Bronchial epithelial cell (primary cell): ENCODE data around the gene SENP1. TPM values are rescaled to one million over a fixed set of nuclear protein-coding genes. Genes with fewer than 3 reads are reported as not detected.

Experiments
- DNase-seq: peaks from one replicate; pipeline ENCODE4 v3.0.0-alpha.2; 2010; ENCODE audit warnings: low read depth
- FAIRE-seq: peaks from 2 replicates; lab custom pipeline; 2011; peaks lifted over from hg19 to GRCh38; lab: Jason Lieb, UNC
- H3K27me3 ChIP-seq: 2 replicates; pipeline ENCODE4 v1.5.1; 2011; ENCODE audit warnings: low read length; ENCODE audit not compliant: control insufficient read depth, insufficient read depth
- H3K36me3 ChIP-seq: 2 replicates; pipeline ENCODE4 v1.5.1; 2011; ENCODE audit warnings: low read length; ENCODE audit not compliant: control insufficient read depth, insufficient read depth
- H3K4me3 ChIP-seq: 2 replicates; pipeline ENCODE4 v1.5.1; 2011; ENCODE audit warnings: mild to moderate bottlenecking, low read depth, low read length, control low read depth
- CTCF ChIP-seq: IDR thresholded peaks from 2 replicates; pipeline ENCODE4 v1.5.1; 2011; ENCODE audit warnings: mild to moderate bottlenecking, moderate library complexity, low read length, control low read depth, inconsistent platforms; ENCODE audit not compliant: insufficient read depth, severe bottlenecking
- total RNA-seq: library from RNA; depleted of rRNA; stranded (reverse); fragments of >200 nt; gene quantifications from 2 replicates; pipeline ENCODE4 v1.2.1, GENCODE V29; 2014

SENP1 gene
- total RNA-seq, 1 donor from 2014 or later: 10.8 TPM

GRCh38 chr12:48021485-48022179 lies 84.2 kb downstream of the SENP1 start:
- peak; percentile 7 for FAIRE-seq

GRCh38 chr12:48019639-48020265 lies 86.1 kb downstream of the SENP1 start:
- no peak for FAIRE-seq
- no peak for TF ChIP-seq CTCF
- no peak for DNase-seq

More at GRCh38 chr12:48021485-48022179, 84.2 kb downstream of the SENP1 start:
- no peak for TF ChIP-seq CTCF
- DNase-seq: no peak
- H3K4me3 ChIP-seq: no peak overlapping the region
- H3K27me3 ChIP-seq: peaks cover 14% of the 10 kb centered on the region
- H3K36me3 ChIP-seq: no peaks in the 10 kb centered on the region

GRCh38 chr12:48018618-48018995 lies 87.3 kb downstream of the SENP1 start:
- DNase-seq: no peak
- H3K36me3 ChIP-seq: no peaks in the 10 kb centered on the region
- TF ChIP-seq CTCF: no peak
- FAIRE-seq: no peak
- H3K27me3 ChIP-seq: peaks cover 16% of the 10 kb centered on the region
- H3K4me3 ChIP-seq: no peak overlapping the region

More at GRCh38 chr12:48019639-48020265, 86.1 kb downstream of the SENP1 start:
- H3K27me3 ChIP-seq: peaks cover 14% of the 10 kb centered on the region
- no peak overlapping the region for H3K4me3 ChIP-seq
- no peaks in the 10 kb centered on the region for H3K36me3 ChIP-seq

- no peaks in the 10 kb centered on the region for H3K36me3 ChIP-seq
- DNase-seq (no peak), FAIRE-seq (no peak)
Observed at GRCh38 chr12:48017921-48018617, 87.8 kb downstream of the SENP1 start.

GRCh38 chr12:48017496-48017895 lies 88.4 kb downstream of the SENP1 start:
- no peaks in the 10 kb centered on the region for H3K36me3 ChIP-seq
- H3K27me3 ChIP-seq: peaks cover 15% of the 10 kb centered on the region
- TF ChIP-seq CTCF: no peak
- FAIRE-seq (no peak), DNase-seq (no peak)
- no peak overlapping the region for H3K4me3 ChIP-seq

More at GRCh38 chr12:48017921-48018617, 87.8 kb downstream of the SENP1 start:
- Histone ChIP-seq H3K27me3 (peaks cover 17% of the 10 kb centered on the region), H3K4me3 (no peak overlapping the region)
- no peak for TF ChIP-seq CTCF
